GM18907 (cell line): ENCODE measurements around the gene GFOD2.

Experiments
- ATAC-seq: cut with Tn5 transposase; IDR thresholded peaks from one replicate; pipeline ENCODE4 v1.9.1; 2021; ENCODE audit warnings: mild to moderate bottlenecking, moderate library complexity; ENCODE audit not compliant: unreplicated experiment

GFOD2 gene

GRCh38 chr16:67733734-67734470 lies 14.8 kb upstream of the GFOD2 start:
- no peak for ATAC-seq

GRCh38 chr16:67731753-67732095 lies 12.6 kb upstream of the GFOD2 start:
- no peak for ATAC-seq

GRCh38 chr16:67731071-67731752 lies 12.1 kb upstream of the GFOD2 start:
- no peak for ATAC-seq

GRCh38 chr16:67730326-67730725 lies 11.2 kb upstream of the GFOD2 start:
- ATAC-seq, result no peak

- ATAC-seq, result no peak
Observed at GRCh38 chr16:67729636-67730248, 10.6 kb upstream of the GFOD2 start.

GRCh38 chr16:67727521-67728485 lies 8.7 kb upstream of the GFOD2 start:
- ATAC-seq, result no peak

- ATAC-seq, result no peak
Observed at GRCh38 chr16:67726106-67727034, 7.3 kb upstream of the GFOD2 start.

- no peak for ATAC-seq
Observed at GRCh38 chr16:67723911-67724305, 4.8 kb upstream of the GFOD2 start.

GRCh38 chr16:67723151-67723910 lies 4.2 kb upstream of the GFOD2 start:
- no peak for ATAC-seq

GRCh38 chr16:67720236-67720635 lies 1.1 kb upstream of the GFOD2 start:
- ATAC-seq, result no peak

- peak; percentile 17 for ATAC-seq
Observed at GRCh38 chr16:67719778-67720144, 645 bp upstream of the GFOD2 start.

- ATAC-seq, result peak; percentile 30
Observed at GRCh38 chr16:67718668-67719047, 458 bp downstream of the GFOD2 start.

GRCh38 chr16:67716097-67716496 lies 3.0 kb downstream of the GFOD2 start:
- no peak for ATAC-seq

GRCh38 chr16:67714522-67714921 lies 4.6 kb downstream of the GFOD2 start:
- ATAC-seq, result no peak

- no peak for ATAC-seq
Observed at GRCh38 chr16:67713647-67714273, 5.4 kb downstream of the GFOD2 start.

- ATAC-seq, result no peak
Observed at GRCh38 chr16:67710607-67711006, 8.5 kb downstream of the GFOD2 start.

GRCh38 chr16:67709050-67709449 lies 10.1 kb downstream of the GFOD2 start:
- ATAC-seq, result no peak

GRCh38 chr16:67708368-67708771 lies 10.7 kb downstream of the GFOD2 start:
- no peak for ATAC-seq

GRCh38 chr16:67707790-67708189 lies 11.3 kb downstream of the GFOD2 start:
- no peak for ATAC-seq
